HG02642 (cell line): Measurements from ENCODE around the gene ANOS1.
"Not testable (repeated sequence)": the region's sequence is repeated elsewhere in the genome, so short reads cannot be mapped to it uniquely, and the experiment has no call there.

Source experiments
- ATAC-seq: cut with Tn5 transposase; IDR thresholded peaks from one replicate; pipeline ENCODE4 v1.9.1; 2021; ENCODE audit warnings: mild to moderate bottlenecking; ENCODE audit not compliant: unreplicated experiment, poor library complexity

Gene ANOS1

GRCh38 chrX:8731559-8732395, at the start of gene ANOS1:
Gene ANOS1, minus strand, starts transcription at chrX:8732137. Its CDS starts 101 bp downstream, at chrX:8732036.
- ATAC-seq, result no peak

GRCh38 chrX:8773117-8773516, 41.2 kb upstream of the ANOS1 start:
- no peak for ATAC-seq

- no peak for ATAC-seq
Measured at GRCh38 chrX:8760021-8760420, 28.1 kb upstream of the ANOS1 start.

- ATAC-seq, result not testable (repeated sequence)
Measured at GRCh38 chrX:8758706-8759105, 26.8 kb upstream of the ANOS1 start.

- ATAC-seq, result not testable (repeated sequence)
Measured at GRCh38 chrX:8757609-8758389, 25.9 kb upstream of the ANOS1 start.

GRCh38 chrX:8755813-8756212, 23.9 kb upstream of the ANOS1 start:
- no peak for ATAC-seq

GRCh38 chrX:8755116-8755515, 23.2 kb upstream of the ANOS1 start:
- ATAC-seq, result no peak

- ATAC-seq, result no peak
Measured at GRCh38 chrX:8749697-8750096, 17.8 kb upstream of the ANOS1 start.

GRCh38 chrX:8748855-8749254, 16.9 kb upstream of the ANOS1 start:
- ATAC-seq, result no peak

- no peak for ATAC-seq
Measured at GRCh38 chrX:8743126-8743732, 11.3 kb upstream of the ANOS1 start.

- no peak for ATAC-seq
Measured at GRCh38 chrX:8741981-8742380, 10.0 kb upstream of the ANOS1 start.

- no peak for ATAC-seq
Measured at GRCh38 chrX:8738588-8739189, 6.8 kb upstream of the ANOS1 start.

GRCh38 chrX:8737883-8738282, 5.9 kb upstream of the ANOS1 start:
- ATAC-seq, result no peak

- no peak for ATAC-seq
Measured at GRCh38 chrX:8730812-8731558, 952 bp downstream of the ANOS1 start.

- no peak for ATAC-seq
Measured at GRCh38 chrX:8729811-8730210, 2.1 kb downstream of the ANOS1 start.

GRCh38 chrX:8728932-8729535, 2.9 kb downstream of the ANOS1 start:
- no peak for ATAC-seq

- ATAC-seq, result no peak
Measured at GRCh38 chrX:8726031-8726652, 5.8 kb downstream of the ANOS1 start.

- no peak for ATAC-seq
Measured at GRCh38 chrX:8724300-8724699, 7.6 kb downstream of the ANOS1 start.

GRCh38 chrX:8721536-8721935, 10.4 kb downstream of the ANOS1 start:
- ATAC-seq, result no peak
